HG03060 (cell line): ENCODE data around the gene RPS6KA2.
"Not testable (repeated sequence)": the region's sequence is repeated elsewhere in the genome, so short reads cannot be mapped to it uniquely, and the experiment has no call there.

Source experiments
- ATAC-seq: cut with Tn5 transposase; IDR thresholded peaks from one replicate; pipeline ENCODE4 v1.9.1; 2021; ENCODE audit warnings: low read depth, moderate number of reproducible peaks; ENCODE audit not compliant: unreplicated experiment

Gene RPS6KA2

DNA sequence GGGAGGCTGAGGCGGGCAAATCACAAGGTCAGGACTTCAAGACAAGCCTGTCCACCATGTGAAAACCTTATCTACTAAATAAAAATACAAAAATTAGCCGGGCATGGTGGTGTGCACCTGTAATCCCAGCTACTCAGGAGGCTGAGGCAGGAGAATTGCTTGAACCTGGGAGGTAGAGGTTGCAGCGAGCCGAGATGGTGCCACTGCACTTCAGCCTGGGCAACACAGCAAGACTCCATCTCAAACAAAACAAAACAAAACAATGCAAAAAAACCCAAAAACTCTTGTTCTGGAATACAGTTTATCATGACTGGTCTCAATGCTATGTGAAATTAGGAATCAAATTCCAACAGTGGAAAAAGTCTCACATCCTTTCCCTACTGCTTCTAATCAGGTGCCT, 264.6 kb downstream of the RPS6KA2 start:
- ATAC-seq: not testable (repeated sequence)

DNA sequence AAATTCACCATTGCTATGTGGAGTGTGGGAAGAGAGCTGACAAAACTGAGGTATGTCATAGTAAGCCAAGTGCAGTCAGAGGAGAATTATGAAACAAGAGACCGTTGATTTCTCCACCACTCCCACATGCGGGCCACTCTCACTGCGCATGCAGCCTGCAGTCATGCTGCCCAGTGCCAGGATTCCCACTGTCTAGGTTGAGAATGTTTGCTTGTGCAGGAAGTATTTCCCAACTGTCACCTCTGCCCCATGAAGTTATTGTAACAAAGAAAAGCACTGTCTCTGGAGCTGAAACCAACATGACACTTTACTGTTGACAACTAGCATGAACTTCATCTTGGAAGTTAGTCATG, 266.0 kb downstream of the RPS6KA2 start:
- no peak for ATAC-seq

DNA sequence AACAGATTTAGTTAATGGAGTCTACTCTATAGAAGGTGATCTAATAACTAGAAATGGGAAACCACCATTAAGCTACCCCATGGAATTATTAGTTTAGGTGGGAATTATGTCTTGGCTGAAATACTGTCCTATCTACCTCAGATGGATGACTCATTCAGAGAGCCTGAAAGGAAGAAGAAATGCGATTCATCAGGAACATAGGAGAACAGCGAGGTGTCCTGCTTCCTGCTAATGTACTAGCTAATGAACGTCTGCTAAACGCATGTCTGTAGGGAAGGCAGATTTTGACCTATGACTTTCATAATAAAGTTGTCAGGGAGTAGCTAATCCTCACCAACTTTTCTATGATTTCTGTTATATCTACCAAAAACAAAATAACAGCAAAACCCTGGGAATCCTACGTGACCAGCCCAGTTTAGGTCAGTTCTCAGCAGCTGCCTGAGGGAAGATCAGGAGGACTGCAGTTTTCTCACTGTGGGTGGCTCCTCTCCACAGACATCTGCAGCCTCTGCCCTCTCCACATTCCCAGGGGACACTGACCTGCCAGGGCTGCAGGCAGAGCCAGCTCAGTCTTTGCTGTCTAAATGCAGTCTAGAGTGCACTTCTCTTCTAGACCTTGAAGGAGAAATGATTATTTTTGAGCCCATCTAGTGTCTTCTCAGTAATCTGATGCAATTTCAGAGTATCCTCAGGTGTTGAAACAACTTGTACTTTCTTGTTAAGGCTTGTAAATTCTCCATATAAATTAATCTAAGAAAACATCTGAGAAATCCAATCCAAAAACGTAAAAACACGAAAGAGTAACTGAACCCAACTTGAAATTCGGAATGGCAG, 266.6 kb downstream of the RPS6KA2 start:
- ATAC-seq: no peak
